GM21786 (cell line): Measurements from ENCODE around the gene IFNGR2.
"Not testable (repeated sequence)": the region's sequence is repeated elsewhere in the genome, so short reads cannot be mapped to it uniquely, and the experiment has no call there.

Experiments used
- ATAC-seq: cut with Tn5 transposase; IDR thresholded peaks from one replicate; pipeline ENCODE4 v1.9.1; 2021; ENCODE audit not compliant: unreplicated experiment

The IFNGR2 gene, protein sequence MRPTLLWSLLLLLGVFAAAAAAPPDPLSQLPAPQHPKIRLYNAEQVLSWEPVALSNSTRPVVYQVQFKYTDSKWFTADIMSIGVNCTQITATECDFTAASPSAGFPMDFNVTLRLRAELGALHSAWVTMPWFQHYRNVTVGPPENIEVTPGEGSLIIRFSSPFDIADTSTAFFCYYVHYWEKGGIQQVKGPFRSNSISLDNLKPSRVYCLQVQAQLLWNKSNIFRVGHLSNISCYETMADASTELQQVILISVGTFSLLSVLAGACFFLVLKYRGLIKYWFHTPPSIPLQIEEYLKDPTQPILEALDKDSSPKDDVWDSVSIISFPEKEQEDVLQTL

DNA sequence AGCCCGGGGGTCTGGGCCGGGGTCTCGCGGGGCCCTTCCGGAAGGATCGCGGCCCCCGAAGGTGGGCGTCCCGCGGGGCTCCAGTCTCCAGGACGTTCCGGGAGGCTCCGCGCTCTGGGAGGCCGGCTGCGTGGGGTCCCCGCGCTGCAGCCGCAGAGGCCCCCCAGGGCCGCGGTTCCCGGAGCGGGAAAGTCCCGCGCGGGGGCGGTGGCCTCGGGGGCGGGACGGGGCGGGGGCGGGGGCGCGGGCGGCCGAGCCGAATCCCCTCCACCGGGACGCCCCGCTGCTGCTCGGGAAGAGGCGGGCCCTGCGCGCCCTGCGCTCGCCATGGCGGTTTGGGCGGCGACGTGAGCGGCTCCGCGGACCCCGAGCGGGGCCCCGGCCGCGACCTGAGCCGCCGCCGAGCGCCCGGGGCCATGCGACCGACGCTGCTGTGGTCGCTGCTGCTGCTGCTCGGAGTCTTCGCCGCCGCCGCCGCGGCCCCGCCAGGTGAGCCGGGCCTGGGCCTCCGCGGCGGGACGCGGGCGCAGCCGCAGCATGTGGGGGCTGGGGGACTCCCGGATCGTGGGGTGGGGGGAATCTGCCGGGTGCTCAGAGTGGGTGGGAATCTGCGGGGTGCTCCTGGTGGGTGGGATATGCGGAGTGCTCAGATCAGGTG is at the start of gene IFNGR2:
Gene IFNGR2, plus strand, starts transcription at position 286 of the 658 bp plus-strand sequence. Its CDS starts 131 bp downstream, at position 417.
- no peak for ATAC-seq

DNA sequence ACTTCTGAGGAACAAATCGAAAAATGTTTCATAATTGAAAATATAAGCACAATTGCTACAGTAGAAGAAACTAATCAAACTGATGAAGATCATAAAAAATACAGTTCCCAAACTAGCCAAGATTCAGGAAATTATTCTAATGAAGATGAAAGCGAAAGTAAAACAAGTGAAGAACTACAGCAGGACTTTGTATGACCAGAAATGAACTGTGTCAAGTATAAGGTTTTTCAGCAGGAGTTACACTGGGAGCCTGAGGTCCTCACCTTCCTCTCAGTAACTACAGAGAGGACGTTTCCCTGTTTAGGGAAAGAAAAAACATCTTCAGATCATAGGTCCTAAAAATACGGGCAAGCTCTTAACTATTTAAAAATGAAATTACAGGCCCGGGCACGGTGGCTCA is 47.9 kb upstream of the IFNGR2 start:
- ATAC-seq, result no peak

DNA sequence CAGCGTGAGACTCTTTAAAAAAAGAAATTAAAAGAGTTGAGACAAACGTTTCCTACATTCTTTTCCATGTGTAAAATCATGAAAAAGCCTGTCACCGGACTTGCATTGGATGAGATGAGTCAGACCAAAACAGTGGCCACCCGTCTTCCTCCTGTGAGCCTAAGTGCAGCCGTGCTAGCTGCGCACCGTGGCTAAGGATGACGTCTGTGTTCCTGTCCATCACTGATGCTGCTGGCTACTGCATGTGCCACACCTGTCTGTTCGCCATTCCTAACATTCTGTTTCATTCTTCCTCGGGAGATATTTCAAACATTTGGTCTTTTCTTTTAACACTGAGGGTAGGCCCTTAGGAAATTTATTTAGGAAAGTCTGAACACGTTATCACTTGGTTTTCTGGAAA is 47.2 kb upstream of the IFNGR2 start:
- ATAC-seq, result no peak

DNA sequence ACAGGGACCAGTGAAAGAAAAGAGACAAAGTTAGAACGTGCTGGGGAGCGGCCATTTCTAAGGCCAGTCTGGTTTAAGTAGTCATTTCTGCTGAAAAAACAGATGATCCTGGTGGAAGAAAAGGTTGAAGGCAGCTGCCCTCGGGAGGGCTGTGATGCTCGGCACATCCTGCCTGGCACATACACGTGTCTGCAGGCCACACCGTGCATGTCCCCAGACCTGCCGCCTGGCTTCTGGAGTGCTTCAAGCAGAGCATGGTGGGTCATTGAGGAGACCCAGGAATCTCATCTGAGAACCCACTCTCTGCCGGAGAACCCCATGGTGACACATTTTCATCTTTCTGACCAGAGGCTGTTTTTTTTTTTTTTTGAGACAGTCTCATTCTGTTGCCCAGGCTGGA is 46.0 kb upstream of the IFNGR2 start:
- no peak for ATAC-seq

DNA sequence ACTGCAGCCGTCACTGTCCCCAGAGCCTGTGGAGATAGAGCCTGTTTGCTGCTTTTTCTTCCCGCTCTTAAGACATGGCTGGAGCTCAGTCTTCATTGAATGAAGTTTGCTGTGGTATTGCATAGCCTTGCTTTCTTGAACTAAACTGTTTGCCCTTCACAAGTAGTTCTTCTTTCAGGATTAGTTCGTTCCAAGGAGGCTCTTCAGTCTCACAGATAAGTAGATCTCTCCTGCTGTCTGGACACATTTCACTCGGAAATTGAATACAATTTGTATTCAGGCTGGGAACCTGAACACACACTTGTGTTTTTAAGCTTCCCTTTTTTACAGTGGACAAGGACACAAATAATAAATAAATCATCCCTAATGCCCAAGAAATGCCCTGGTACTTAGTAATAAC is 43.8 kb upstream of the IFNGR2 start:
- ATAC-seq, result no peak

DNA sequence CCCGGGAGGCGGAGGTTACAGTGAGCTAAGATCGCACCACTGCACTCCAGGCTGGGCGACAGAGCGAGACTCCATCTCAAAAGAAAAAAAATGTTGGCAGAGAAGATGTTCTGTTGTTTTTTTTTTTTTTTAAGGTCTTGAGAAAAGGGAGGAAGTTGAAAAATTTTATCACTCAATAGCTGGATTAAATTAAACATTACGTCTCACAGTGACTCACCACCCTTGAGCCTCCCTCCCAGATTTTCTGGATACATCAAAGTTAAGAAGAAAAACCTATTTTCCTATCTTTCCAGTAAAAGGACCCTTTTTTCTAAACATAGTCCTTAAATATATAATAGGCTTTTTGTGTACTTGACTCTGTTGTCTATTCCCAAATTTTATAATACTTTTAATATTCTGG is 42.9 kb upstream of the IFNGR2 start:
- no peak for ATAC-seq

GRCh38 chr21:33360881-33361602 is 42.2 kb upstream of the IFNGR2 start:
- ATAC-seq, result peak; percentile 73

GRCh38 chr21:33362044-33362555 is 41.1 kb upstream of the IFNGR2 start:
- no peak for ATAC-seq

DNA sequence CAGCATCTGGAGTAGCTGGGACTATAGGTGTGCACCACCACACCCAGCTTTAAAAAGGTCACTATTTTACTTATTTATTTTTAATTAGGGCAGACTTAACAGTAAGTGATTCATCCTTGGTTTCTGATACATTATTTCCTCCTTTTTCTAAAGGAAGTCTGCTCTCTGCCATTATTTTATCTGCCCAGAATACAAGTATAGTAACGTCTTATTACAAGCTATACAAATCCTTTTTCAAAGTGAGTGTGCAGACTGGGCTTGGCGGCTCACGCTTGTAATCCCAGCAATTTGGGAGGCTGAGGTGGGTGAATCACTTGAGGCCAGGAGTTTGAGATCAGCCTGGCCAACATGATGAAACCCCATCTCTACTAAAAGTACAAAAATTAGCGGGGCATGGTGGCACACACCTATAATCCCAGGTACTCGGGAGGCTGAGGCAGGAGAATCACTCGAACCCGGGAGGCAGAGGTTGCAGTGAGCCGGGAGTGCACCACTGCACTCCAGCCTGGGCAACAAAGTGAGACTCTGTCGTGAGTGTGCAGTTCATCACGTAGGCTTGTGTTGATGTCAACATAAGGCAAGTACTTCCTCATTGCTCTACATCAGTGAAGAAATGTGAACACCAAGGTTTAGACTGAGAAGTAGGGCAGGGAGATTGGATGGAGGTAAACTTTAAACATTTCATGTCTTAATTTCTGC is 39.2 kb upstream of the IFNGR2 start:
- not testable (repeated sequence) for ATAC-seq

DNA sequence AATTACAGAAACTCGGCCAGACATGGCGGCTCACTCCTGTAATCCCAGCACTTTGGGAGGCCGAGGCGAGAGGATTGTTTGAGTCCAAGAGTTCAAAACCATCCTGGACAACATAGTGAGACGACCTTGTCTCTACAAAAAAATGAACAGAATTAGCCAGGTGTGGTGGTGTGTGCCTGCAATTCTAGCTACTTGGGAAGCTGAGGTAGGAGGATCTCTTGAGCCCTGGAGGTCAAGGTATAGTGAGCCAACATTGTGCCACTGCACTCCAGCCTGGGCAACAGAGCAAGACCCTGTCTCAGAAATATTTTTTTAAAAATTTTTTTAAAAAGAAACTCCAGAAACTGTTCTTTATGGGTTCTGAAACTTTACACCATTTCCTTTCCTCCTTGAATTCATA is 38.4 kb upstream of the IFNGR2 start:
- ATAC-seq, result no peak

DNA sequence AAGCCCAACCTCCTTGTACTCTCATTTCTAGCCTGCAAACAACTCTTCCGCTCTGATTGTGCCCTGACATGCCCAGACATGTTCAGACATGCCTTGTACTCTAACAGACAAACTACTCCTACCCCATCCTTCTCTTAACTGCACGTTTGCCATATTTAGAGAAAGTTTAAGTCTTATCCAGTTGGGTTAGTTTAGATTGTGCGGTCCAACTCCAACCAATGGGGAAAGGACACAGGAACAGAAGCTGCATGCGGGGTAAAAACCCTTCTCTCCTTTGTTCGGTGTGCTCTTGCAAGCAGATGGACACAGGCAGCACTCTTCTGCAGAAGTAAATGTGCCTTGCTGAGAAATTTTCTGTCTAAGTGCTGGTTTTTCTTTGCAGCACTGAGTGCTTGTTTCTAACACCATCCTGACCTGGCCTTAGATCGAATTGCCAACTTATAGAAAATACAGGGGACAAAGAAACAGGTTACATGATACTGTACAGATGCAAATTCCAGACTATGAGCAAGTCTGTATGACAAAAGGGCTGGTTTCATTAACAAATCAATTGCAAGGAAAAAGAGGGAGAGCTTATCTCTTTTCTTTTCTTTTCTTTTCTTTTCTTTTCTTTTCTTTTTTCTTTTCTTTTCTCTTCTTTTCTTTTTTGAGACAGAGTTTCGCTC is 35.8 kb upstream of the IFNGR2 start:
- ATAC-seq, result no peak

- ATAC-seq, result no peak
Observed at GRCh38 chr21:33368124-33368523, 35.1 kb upstream of the IFNGR2 start.

DNA sequence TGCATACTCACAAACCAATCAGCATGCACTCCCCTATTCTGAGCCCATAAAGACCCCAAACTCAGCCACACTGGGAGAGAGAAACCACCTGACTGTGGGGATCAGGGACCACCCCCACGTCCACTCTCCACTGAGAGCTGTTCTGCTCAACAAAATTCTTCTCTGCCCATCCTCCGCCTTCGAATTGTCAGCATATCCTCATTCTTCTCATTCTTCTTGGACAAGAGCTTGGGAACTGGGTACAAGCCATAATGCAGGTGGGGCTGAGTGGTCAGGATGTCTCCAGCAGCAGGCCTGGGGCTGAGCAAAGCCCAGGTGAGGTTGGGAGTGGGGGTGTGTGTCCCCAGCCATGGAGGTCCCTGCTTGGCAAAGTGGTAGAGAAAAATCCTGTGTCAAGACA is 34.6 kb upstream of the IFNGR2 start:
- no peak for ATAC-seq

DNA sequence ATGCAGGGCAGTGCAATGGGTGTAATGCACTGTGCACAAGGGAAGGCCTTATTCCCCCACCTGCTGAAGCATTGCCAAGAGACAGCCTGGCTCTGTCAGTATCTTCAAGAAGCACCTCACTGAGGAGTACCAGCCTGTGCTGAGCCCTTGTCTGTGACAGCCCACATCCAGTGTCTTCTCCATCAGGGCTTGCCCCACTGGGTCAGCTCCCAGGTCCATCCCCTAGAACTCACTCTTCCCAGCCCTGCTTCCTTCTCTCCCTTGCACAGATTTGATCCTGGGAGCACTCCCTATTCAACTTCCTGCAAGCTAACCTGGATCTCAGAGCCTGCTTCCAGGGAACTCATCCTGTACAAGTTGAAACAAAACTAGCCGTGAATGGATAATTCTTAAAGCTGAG is 33.6 kb upstream of the IFNGR2 start:
- no peak for ATAC-seq

DNA sequence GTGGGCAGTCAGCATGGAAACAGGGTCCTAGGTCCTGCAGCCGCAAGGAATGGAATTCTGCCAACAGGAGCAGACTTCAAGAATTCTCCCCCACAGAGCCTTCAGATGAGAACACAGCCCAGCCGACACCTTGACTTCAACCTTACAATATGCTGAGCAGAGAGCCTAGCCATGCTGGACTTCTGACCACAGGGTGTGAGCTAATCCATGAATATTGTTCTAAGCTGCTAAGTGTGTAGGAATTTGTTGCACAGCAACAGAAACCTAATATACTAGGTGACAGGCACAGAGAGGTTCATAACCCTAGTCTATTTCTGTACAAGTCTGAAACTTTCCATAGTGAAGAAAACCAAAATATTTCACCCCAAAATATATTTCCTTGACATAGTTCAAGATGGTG is 32.9 kb upstream of the IFNGR2 start:
- no peak for ATAC-seq

GRCh38 chr21:33371366-33371765 is 31.8 kb upstream of the IFNGR2 start:
- no peak for ATAC-seq

- no peak for ATAC-seq
Observed at GRCh38 chr21:33372582-33372981, 30.6 kb upstream of the IFNGR2 start.

DNA sequence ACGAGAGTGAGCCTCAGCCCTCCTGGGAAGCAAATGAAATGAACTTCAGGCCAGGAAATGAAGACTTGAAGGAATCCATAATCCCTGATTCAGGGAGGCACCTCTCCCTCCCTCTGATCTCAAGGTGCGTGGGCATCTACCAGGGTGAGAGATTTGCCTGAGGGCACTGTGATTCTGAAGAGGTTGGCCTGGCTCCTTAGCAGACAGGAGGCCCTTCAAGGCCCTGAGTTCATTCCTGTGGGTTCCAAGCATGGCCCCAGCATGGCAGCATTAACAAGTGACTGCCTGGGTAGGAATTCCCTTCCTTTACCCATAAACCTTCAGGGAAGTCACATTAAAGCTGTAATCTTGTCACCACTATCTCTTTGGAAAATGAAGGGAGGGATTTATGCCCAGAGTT is 29.8 kb upstream of the IFNGR2 start:
- ATAC-seq, result no peak

DNA sequence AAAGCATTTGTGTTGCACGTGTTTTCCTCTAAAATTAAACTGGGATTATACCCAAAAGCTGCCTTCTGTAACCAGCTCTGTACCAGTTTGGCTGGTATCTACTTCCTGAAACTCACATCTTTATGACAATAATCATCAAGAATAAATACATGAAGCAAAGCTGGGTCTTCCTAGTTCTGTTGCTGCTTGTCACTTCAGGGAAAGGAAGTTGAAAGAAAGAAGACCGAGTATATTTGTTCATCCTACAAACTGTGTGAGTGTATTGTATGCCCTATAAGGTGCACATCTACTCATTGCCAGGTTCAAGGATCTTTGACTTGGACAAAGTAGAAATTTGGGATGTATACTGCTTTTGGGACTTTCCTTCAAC is 29.1 kb upstream of the IFNGR2 start:
- no peak for ATAC-seq

- no peak for ATAC-seq
Observed at GRCh38 chr21:33374450-33375096, 28.6 kb upstream of the IFNGR2 start.
